A204.1 (cell line): Measurements from ENCODE around the gene PLEKHA5.
"Not testable (repeated sequence)": the region's sequence is repeated elsewhere in the genome, so short reads cannot be mapped to it uniquely, and the experiment has no call there.

ENCODE experiments used
- FAIRE-seq: peaks from 2 replicates; lab custom pipeline; 2012; peaks lifted over from hg19 to GRCh38; lab: Jason Lieb, UNC

PLEKHA5 gene

DNA sequence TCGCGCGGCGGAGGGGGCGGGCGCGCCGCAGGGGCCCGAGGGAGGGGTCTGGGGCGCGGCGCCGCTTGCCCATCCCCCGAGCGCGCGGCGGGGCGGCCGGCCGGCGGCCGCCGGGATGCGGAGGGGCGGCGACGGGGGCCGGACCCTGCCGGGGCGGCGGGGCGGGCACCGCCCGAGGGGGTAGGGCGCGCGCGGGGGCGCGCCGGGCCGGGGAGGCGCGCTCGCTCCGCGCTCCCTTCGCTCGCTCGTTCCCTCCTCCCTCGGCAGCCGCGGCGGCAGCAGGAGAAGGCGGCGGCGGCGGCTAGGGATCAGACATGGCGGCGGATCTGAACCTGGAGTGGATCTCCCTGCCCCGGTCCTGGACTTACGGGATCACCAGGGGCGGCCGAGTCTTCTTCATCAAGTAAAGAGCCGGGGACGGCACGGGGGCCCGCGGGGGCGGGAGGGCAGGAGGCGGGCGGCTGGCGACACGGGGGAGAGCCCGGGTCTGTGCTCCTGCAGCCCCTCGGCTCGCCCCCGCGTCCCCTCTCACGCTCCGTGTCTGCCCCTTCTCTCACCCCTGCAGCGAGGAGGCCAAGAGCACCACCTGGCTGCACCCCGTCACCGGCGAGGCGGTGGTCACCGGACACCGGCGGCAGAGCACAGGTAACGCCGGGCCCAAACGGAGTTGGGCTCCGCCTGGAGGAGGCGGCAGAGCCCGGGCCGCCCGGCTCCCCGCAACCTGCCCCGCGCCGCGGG is at the start of gene PLEKHA5:
TSS of gene PLEKHA5 (plus strand) at position 248 of the 738 bp plus-strand sequence. CDS start at position 315, 67 bp downstream.
- no peak for FAIRE-seq

- FAIRE-seq: no peak
Measured at GRCh38 chr12:19080918-19081317, 48.6 kb upstream of the PLEKHA5 start.

- no peak for FAIRE-seq
Measured at GRCh38 chr12:19082365-19082911, 47.1 kb upstream of the PLEKHA5 start.

- no peak for FAIRE-seq
Measured at GRCh38 chr12:19084547-19084946, 45.0 kb upstream of the PLEKHA5 start.

DNA sequence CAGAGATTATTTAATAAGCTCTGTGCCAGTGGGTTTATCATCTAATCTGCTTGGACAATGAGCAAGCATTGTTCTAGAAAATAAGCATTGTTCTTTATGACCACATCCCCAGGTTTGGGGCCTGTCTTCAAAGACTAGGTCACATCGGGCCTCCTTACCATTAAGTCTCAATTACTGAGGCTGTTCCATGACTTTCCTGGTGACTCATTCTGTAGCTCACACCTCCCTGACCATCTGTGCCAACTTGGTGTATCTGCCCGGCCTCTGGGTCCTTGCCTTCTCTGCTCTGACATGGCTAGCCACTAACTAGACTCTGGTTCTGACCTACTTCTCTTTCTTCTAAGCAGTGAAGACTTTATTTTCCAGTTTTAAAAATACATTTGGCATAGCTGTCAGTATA is 44.4 kb upstream of the PLEKHA5 start:
- no peak for FAIRE-seq

DNA sequence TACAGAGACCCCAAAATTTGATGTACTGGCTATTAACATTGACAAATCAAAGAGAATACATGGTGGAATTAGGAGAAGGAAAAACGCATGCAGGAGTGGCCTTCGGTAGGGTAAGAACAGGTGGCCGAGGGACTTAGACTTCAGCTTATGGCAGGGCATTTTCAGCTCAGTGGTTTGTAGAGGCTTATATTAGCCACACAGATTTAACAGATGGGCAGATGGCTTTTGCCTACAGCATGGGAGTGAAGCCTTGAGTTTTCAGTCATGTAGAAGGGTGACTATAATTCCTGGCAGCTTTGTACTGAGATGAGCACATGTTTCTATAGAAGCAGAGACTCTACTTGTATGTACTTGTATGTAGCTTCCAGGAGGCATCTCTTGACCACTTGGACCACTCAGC is 40.9 kb upstream of the PLEKHA5 start:
- FAIRE-seq: no peak

- not testable (repeated sequence) for FAIRE-seq
Measured at GRCh38 chr12:19092482-19092881, 37.1 kb upstream of the PLEKHA5 start.

- no peak for FAIRE-seq
Measured at GRCh38 chr12:19093218-19093617, 36.3 kb upstream of the PLEKHA5 start.

- FAIRE-seq: no peak
Measured at GRCh38 chr12:19095331-19095730, 34.2 kb upstream of the PLEKHA5 start.

DNA sequence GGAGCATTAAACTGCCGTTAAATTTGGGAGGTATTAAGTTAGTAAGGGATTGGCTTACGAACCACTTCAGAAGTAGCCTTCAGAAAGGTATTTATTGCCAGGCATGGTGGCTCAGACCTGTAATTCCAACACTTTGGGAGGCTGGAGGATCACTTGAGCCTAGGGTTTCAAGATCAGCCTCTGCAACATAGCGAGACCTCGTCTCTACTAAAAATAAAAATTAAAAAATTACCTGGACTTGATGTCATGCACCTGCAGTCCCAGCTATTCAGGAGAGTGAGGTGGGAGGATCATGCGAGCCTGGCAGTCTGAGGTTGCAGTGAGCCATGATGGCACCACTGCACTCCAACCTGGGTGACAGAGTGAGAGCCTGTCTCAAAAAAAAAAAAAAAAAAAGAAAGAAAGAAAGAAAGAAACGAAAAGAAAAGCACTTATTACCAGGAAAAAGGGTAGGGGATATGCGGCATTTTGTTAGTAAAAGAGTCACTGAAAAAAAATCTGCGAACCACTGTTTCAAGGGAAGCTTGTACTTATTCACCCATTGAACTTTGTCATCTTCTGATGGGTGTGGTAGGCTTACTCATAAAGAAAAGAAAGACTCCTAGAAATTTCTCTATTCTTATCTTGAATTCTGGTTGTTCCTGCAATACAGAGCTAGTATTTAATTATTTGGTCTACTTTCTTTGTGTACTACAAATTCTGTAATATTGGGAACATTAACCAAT is 33.6 kb upstream of the PLEKHA5 start:
- FAIRE-seq: no peak

DNA sequence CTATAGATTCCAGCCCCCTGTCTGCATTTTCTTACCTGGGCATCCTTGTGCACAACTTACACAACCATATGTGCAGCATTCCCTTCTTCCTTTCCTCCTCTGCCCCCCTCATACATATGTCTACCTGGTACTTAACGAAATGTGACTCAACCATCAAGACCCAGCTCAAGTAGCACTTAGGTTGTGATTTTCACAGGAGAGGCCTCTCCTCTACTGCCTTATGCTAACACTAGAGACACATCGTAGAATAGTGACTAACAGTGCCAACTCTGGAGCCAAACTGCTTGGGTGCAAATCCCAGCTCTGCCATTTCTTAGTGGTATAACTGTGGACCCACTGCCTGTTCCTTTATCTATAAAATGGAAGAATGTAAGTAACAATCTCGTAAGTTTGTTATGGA is 24.1 kb upstream of the PLEKHA5 start:
- no peak for FAIRE-seq

- FAIRE-seq: no peak
Measured at GRCh38 chr12:19107750-19108149, 21.8 kb upstream of the PLEKHA5 start.

- no peak for FAIRE-seq
Measured at GRCh38 chr12:19110221-19110940, 19.2 kb upstream of the PLEKHA5 start.

DNA sequence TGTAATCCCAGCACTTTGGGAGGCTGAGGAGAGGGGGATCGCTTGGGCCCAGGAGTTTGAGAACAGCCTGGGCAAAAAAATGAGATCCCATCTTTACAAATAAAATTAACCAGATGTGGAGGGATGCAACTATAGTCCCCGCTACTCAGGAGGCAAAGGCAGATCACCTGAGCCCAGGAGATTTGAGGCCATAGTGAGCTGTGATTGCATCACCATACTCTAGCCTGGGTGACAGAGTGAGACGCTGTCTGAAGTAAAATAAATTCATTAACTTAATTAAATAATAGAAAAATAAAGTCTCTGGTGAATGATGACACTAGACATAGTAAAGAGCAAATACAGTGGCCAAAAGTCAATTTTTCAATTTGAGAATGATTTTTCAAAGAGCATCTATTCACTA is 16.1 kb upstream of the PLEKHA5 start:
- FAIRE-seq: no peak

DNA sequence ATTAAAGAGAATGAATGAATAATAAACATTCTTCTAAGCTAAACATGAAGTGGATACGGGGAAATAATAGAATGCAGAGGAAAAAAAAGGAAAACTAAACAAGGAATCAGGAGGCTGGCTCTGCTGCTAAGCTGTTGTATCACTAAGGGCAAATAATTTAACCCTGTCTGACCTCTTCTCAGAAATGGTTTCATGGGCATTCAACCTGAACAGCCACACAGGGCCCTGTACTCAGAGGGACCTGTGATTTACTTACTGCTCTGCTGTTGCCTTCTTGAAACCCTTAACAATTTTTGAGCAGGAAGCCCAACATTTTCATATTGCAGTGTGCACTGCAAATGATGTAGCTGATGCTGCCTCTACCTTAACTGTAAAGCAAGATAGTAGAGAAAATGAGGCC is 14.2 kb upstream of the PLEKHA5 start:
- FAIRE-seq: no peak

DNA sequence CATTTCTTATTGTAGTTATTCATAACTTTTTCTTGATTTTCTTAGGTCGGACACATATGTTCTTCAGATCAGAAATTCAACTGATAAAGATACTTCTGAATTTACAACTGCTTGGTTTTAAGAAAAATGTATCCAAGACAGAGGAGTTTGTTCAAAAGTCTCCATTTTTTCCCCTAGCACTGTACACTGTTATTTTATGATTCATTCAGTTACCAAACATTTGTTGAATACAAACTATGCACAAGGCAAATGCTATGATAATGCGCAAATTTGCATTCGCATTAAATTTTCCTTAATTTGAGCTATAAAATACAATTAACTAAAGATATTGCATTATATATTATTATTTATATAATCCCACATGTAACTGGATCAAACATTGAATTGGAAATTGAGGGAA is 10.1 kb upstream of the PLEKHA5 start:
- FAIRE-seq: no peak

- no peak for FAIRE-seq
Measured at GRCh38 chr12:19120795-19121194, 8.7 kb upstream of the PLEKHA5 start.

DNA sequence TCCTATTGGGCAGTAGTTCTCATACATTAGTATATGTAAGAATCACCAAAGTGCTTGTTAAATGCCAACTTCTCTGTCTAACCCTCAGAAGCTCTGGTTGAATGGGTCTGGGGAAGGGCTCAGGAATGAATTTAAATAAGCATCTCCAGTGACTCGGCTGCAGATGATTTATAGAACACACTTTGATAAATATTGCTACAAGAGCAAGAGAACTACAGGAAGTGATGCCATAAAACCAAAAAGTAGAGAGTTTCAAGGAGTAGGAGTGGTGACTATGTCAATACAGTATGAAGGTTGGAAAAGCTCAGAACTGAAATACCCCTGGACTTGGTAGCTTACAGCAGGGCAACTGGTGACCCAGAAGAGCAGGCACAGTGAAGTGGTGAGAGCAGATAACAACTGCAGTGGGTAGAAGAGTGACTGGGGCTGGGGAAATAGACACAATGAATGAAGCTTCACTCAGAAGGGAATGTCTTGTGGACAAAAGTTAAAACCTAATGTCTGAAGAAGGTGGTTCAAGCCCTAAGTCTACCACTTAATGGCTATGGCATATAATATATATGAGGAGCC is 8.0 kb upstream of the PLEKHA5 start:
- FAIRE-seq: no peak

DNA sequence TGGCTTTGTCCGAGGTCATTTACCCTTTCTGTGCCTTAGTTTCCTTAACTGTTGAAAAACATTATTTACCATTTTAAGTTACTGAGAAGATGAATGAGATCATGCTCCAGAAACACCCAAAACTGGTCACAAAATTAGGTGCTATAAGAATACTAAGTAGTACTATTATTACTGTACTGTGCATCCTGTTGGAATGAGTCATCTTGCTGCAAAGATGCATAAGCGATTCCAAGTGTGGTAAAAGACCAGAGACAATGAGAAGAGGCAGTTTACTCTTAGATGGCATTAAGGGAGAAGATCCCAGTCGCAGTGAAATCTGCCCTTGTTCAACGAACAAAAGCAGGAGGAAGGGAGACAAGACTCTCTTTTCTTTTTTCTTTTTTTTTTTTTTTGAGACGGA is 4.2 kb upstream of the PLEKHA5 start:
- FAIRE-seq: no peak

DNA sequence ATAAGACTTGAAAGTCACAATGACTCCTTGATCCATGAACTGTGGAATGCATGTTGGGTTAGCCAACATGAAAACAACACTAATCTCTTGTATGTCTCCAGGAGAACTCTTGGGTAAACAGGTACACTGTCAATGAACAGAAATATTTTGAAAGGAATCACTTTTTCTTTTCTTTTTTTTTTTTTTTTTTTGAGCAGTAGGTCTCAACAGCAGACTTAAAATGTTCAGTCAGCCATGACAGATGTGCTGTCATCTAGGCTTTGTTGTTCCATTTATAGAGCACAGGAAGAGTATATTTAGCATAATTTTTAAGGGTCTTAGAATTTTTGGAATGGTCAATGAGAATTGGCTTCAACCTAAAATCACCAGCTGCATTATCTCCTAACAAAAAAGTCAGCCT is 2.3 kb upstream of the PLEKHA5 start:
- FAIRE-seq: no peak

DNA sequence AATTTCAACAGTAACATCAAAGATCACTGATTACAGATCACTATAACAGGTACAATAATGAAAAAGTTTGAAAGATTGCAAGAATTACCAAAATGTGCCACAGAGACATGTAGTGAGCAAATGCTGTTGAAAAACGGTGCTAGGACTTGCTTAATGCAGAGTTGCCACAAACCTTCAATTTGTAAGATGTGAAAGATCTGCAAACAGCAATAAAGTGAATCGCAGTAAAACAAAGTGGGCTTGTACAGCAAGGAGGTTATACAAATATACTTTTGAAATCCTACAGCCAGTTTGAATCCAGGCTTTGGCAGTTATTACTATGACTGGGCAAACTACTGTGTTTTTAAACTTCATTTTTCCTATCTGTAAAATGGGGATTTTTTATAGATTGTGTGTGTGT is 1.0 kb upstream of the PLEKHA5 start:
- FAIRE-seq: no peak

DNA sequence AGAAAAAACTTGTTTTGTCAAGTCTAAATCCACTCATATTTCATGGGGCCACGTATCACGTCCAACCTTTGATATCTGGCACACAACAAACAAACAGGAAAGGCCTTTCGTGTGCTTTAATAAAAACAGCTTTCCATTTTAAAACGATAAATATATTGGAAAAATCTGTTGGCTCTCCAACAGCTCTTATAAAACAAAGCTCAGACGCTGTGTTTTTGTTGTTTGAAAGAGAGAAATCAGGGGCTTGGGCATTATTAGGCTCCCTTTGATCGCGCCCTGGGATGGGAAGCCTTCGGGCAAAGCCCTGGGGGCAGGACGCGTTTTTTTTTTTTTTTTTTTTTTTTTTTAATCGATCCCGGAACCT is 429 bp upstream of the PLEKHA5 start:
- no peak for FAIRE-seq
